Dermis blood vessel endothelial cell (primary cell): ENCODE data around the gene TEDC1. TPM values are rescaled to one million over a fixed set of nuclear protein-coding genes. Genes with fewer than 3 reads are reported as not detected.
"Not testable (repeated sequence)": the region's sequence is repeated elsewhere in the genome, so short reads cannot be mapped to it uniquely, and the experiment has no call there.

Source experiments
- DNase-seq: peaks from one replicate; pipeline ENCODE4 v3.0.0; 2010
- total RNA-seq: library from RNA; depleted of rRNA; stranded (reverse); fragments of >200 nt; gene quantifications from 2 replicates; pipeline ENCODE4 v1.2.3, GENCODE V29; 2014

Gene TEDC1
- total RNA-seq, 1 donor from 2014 or later = 9.7 TPM

DNA sequence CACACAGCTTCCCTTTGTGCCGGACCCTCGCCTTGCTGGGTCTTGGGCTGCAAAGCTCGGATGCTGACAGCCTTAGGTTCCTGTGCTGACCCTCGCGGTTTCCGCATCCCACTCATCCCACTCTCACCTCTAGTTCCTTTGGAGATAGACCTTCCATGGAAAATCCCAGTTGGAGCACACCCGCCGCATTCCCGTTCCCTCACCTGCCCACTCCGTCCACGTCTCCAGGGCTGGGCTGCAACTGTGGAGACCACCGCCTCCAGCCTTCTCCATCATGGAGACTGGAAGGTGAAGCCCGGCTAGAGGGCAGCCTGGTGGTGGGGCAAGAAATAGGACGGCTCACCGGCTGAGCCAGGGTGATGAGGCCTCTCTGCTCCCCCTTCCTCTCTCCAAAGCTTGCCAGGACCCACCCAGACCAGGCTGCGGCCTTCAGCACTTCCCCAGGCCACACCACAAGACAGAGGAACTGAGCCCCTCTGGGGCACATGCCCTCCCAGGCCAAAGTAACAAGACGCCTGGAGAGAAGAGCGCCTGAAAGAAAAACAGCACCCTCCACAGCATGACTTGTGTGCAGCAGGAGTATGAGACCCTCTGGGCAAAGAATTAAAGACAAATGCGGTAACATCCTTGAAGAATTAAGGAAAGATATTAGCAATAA is 50.3 kb downstream of the TEDC1 start:
- DNase-seq = no peak

DNA sequence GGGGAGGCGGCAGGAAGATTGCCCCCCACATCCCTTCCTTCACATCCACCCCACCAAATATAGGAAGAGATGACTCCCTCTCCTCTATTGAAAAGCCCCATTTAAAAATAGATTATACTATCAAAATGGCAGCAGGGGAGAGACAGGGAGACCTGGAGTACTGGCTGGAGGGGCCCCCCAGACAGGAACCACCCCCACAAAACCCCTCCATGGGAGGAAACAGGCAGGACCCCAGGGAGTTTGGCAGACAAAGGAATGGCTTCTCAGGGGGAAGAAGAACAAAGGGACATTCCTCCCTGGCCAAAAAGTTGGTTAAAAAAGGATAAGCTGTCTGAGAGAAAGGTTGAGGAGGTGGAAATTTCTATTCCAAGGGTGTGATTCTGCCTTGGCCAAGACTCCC is 54.6 kb downstream of the TEDC1 start:
- not testable (repeated sequence) for DNase-seq

DNA sequence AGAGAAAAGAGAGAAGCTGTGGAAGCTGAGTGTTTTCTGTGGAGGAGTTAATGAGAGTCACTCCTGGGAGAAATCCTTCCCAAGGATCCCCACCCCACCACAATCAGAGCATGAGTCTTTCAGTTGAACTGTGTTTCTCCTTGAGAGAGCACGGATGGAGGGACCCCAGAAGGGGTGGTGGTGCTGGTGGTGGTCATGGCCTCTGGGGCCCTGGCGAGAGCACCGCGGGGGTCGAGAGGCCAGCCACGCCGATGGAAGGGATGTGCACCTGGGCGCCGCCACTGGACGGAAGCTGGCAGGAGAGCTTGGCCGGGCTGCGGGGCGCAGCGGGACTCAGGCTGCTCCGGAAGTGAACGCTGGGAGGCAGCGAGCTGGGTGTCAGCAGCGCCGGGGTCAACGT is 55.4 kb downstream of the TEDC1 start:
- not testable (repeated sequence) for DNase-seq

DNA sequence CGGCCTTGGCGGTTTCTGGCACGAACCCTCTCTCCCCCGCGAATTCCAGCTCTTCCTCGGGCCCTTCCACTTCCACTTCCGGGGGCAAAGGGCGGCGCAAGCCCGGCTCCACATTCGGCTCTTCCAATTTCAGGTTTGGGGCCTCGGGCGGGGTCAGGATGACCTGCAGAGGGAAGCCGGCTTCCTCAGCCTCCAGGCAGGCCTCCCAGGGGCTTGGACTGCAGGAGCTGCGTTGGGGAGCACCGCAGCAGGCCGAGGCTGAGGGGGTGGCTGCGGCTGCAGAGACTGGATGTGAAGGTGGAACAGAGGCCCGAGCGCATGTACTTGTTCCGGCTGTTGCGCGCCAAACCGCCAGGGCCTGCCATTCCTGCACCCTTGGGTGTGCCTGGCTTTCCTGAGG is 56.0 kb downstream of the TEDC1 start:
- not testable (repeated sequence) for DNase-seq

DNA sequence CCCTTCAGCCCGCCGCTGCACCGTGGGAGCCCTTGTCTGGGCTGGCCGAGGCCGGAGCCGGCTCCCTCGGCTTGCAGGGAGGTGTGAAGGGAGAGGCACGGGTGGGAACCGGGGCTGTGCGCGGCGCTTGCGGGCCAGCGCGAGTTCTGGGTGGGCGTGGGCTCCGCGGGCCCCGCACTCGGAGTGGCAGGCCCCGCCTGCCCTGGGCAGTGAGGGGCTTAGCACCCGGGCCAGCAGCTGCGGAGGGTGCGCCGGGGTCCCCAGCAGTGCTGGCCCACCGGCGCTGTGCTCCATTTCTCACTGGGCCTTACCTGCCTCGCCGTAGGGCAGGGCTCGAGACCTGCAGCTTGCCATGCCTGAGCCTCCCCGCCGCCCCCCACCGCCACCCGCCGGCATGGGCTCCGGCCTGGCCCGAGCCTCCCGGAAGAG is 56.7 kb downstream of the TEDC1 start:
- DNase-seq = no peak

Other genes starting within 250 kb of the TEDC1 start
- 68.1 and 81.5 TPM in 2 replicates for gene BTBD6, start 242.7 kb upstream of the TEDC1 start, total RNA-seq
- 56.5 and 71.5 TPM in 2 replicates for gene BRF1, start 190.2 kb upstream of the TEDC1 start, total RNA-seq
- 63.6 and 74.0 TPM in 2 replicates for gene PACS2, start 176.5 kb upstream of the TEDC1 start, total RNA-seq
- gene TEX22, start 92.7 kb upstream of the TEDC1 start, total RNA-seq = 0.05 and 0.17 TPM in 2 replicates
- gene MTA1, start 71.4 kb upstream of the TEDC1 start, total RNA-seq = 43.4 and 55.5 TPM in 2 replicates
- gene CRIP2, start 16.4 kb upstream of the TEDC1 start, total RNA-seq = 265 and 324 TPM in 2 replicates
- gene CRIP1, start 4.4 kb upstream of the TEDC1 start, total RNA-seq = 0.42 and 0.68 TPM in 2 replicates
- gene TMEM121, start 35.3 kb downstream of the TEDC1 start, total RNA-seq = 4.6 and 11.7 TPM in 2 replicates